ENCODE results near the gene SPEM2. TPM values are rescaled to one million over a fixed set of nuclear protein-coding genes. Genes with fewer than 3 reads are reported as not detected.
A peak's percentile ranks its signal among the peaks of the same experiment; 100 is the strongest.

Gene SPEM2
- polyA plus RNA-seq, 1 donor = not detected

DNA sequence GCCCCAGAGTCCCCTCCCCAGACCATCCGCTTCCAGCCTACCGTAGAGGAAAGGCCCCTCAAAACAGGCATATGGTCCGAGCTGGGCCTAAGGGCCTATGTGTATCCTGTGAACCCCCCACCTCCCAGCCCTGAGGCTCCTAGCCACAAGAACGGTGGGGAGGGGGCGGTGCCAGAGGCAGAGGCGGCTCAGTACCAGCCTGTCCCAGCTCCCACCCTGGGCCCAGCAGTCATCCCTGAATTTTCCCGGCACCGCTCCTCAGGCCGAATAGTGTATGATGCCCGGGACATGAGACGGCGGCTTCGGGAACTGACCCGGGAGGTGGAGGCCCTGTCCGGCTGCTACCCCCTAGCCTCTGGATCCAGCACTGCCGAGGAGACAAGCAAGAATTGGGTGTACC, 4.2 kb upstream of the SPEM2 start:
- DNase-seq = no peak

DNA sequence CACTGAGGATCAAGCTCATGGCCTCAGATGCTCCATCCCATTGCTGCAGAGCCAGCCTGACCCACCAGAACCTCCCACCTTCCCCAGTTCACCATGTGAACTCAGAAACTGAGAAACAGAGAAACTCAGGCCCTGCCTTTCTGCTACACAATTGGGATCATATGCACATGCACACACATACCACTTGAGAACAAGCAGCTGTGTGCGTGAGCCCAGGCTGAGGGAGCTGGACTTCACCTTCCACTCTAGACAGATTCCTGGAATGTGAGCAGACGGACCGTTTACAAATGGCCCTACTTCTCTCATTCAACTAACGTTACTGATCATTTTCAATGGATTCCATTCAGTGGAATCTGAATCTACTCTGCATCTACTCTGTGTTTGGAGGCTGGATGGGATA, 1.7 kb upstream of the SPEM2 start:
- no peak for DNase-seq

DNA sequence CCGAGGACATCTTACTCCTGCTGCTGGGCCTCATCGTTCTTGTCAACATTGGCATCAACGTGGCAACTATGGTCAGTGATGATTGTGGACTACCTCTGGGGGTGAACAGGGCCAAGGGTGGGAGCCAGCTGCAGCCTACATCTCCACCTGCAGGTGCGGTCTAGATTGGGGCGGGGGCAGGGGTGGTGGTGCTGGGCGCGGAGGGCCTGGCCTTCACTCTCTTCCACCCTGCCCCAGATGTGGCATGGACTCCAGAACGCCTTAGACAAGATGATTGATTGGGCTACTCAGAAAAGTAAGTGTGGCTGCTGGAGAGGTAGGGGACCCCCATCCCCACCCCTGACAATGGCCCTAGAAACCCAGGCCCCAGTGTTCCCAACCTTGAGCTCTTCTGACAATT, 340 bp downstream of the SPEM2 start:
- no peak for DNase-seq

DNA sequence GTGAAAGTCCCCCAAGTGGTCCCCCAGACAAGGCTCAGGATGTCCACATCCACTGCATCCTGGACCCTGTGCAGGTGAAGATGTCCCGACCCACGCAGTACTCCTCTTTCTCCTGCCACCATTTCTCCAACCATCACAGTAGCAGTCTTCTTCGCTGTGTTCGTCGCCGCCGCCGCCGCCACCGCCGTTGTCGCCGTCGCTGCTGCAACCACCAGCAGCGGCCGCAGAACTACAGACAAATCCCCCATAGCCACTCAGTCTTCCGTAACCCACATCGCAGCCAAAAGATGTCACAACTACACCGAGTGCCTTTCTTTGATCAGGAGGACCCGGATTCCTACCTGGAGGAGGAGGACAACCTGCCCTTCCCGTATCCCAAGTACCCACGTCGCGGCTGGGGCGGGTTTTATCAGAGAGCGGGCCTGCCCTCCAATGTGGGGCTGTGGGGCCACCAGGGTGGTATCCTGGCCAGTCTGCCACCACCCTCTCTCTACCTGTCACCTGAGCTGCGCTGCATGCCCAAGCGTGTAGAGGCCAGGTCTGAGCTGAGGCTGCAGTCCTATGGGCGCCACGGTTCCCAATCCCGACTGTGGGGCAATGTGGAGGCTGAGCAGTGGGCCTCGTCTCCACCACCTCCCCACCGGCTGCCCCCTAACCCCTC, 917 bp downstream of the SPEM2 start:
- no peak for DNase-seq

DNA sequence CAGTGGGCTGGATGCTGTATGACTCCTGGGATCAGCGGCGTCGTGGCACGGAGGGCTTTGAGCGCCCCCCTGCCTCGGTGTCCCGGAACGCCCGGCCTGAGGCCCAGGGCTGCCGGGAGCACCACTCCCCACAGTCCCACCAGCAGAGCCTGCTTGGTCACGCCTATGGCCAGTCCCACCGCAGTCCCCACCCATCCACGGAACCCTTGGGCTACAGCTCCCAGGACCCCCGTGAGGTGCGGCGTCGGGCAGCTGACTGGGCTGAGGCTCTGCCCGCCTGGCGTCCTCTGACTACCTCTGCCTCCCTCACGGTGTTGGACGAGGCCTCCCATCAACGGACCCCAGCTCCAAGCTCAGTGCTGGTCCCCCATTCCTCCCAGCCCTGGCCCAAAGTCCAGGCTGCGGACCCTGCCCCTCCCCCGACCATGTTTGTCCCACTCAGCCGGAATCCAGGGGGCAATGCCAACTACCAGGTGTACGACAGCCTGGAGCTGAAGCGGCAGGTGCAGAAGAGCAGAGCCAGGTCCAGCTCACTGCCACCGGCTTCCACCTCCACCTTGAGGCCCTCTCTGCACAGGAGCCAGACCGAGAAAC, 1.6 kb downstream of the SPEM2 start:
- DNase-seq = no peak

DNA sequence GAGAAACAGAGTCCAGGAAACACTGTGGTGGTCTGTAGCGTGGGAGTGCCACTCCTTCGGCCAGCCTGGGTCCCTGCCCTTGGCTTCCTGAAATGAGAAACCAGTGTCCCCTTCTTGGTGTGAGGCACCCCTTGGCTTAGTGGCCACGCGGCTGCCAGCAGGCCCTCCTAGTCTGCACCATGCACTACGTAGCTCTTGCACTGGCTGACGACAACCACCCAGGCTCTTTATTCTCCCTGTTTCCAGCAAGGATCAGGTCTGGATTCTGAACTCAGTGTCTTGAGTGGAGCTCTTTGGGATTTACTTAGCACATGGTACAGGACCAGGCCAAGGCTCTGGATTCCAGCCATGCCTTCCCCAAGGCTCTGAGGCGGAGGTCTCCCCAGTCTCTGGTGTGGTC, 2.1 kb downstream of the SPEM2 start:
- DNase-seq = no peak

DNA sequence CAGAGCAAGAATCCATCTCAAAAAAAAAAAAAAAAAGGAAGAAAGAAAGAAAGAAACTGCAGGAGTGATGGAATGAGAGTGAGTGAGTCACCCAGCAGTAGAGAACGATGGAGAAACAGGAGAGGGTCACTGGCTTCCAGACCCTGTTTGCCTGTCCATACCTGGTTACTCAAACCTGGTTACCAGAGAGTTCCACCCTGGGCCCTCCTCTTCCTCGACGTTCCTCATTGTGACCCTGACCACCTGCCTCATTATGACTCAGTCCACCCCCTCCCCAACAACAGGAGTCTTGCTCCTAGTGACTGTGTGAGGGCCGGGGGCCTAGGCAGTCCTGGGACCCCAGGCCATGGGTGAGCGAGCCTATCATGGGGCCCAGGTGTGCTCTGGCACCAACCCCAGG, 3.1 kb downstream of the SPEM2 start, which contains the start of gene SPEM3:
TSS of gene SPEM3 (plus strand) at position 301 of the 400 bp plus-strand sequence. CDS start at position 347, 46 bp downstream.
- DNase-seq = no peak

DNA sequence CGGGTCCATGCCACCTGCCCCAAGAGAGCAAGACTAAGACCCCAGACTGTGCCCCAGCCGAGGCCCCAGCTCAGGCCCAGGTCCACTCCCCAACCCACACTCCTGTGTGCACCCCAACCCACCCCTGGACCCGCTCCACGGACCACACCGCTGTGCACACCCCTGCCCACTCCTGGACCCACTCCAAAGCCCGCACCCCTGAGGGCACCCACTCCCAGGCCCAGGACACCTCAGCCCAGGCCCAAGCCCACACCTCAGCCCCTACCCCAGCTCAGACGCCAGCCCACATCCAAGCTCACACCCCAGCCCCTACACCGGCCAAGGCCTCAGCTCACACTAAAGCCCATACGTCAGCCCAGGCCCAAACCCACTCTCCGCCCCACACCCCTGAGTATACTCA, 4.3 kb downstream of the SPEM2 start:
- DNase-seq = no peak

DNA sequence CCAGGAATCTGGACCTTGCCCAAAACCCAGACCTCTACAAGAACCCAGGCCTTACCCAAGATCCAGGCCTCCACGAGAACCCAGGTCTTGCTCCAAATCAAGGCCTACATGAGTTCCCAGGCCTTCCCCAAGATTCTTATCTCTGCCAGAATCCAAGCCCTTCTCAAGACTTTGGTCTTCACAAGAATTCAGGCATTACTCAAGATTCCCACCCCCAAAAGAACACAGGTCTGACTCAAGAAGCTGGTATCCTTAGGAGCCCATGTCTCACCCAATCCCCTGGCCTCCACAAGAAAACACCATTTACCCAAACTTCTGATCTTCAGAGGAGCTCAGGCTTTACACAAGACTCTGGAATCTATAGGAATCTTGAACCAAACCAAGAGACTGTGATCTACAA, 5.8 kb downstream of the SPEM2 start:
- no peak for DNase-seq

DNA sequence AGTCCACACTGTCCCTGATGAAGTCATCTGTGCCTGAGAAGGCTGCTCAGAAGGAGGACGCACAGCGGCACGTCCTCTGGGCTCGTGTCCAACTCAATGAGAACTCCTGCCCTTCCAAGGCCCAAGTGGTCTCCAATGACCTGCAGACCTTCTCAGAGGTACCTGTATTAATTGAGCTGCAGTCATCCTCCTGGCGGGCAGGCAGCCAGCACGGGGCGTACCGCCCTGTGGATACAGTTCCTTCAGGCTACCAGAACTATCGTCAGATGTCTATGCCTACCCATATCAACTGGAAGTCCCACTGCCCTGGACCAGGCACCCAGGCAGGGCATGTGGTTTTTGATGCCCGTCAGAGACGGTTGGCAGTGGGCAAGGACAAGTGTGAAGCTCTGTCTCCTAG, 6.9 kb downstream of the SPEM2 start:
- DNase-seq = no peak

DNA sequence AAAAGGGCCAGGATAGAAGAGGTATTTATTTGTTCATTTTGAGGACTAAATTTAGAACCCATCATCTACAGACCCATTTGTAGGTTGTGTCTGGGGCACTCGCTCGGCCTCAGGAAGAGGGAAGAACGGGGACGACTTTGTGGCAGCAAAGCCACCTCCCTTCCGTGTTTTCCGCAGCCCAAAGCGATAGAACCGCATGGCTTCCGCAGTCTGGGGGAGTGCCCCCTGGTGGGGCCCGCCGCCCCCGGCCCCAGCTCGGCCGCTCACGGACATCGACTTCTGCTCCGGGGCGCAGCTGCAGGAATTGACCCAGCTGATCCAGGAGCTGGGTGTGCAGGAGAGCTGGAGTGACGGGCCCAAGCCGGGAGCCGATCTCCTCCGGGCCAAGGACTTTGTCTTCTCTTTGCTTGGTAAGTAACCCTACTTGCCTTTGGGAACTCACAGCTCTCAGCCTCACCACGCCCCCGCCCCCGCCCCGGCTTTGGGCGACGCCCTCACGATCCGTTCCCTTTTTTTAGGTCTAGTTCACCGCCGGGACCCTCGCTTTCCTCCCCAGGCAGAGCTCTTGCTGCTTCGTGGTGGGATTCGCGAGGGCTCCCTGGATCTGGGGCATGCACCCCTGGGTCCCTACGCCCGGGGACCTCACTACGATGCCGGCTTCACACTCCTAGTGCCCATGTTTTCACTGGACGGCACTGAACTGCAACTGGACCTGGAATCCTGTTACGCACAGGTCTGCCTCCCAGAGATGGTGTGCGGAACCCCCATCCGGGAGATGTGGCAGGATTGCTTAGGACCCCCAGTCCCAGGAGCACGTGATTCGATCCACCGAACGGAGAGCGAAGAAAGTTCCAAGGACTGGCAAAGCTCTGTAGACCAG, 10.5 kb downstream of the SPEM2 start:
- no peak for DNase-seq

DNA sequence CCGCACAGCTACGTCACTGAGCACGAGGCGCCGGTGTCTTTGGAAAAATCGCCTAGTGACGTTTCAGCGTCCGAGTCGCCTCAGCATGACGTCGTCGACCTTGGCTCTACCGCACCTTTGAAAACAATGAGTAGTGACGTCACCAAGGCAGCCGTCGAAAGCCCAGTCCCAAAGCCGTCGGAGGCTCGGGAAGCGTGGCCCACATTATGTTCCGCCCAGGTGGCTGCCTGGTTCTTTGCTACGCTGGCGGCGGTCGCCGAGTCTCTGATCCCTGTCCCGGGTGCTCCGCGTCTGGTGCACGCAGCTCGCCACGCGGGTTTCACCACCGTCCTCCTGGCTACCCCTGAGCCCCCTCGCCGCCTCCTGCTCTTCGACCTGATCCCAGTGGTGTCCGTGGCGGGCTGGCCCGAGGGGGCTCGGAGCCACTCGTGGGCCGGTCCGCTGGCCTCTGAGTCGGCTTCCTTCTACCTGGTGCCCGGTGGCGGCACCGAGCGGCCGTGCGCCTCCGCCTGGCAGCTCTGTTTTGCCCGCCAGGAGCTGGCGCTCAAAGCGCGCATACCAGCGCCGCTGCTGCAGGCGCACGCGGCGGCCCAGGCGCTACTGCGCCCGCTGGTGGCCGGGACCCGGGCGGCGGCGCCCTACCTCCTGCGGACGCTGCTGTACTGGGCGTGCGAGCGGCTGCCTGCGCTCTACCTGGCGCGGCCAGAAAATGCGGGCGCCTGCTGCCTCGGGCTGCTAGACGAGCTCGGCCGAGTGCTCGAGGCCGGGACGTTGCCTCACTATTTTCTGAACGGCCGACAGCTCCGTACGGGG, 11.3 kb downstream of the SPEM2 start:
- peak; percentile 79 for DNase-seq

DNA sequence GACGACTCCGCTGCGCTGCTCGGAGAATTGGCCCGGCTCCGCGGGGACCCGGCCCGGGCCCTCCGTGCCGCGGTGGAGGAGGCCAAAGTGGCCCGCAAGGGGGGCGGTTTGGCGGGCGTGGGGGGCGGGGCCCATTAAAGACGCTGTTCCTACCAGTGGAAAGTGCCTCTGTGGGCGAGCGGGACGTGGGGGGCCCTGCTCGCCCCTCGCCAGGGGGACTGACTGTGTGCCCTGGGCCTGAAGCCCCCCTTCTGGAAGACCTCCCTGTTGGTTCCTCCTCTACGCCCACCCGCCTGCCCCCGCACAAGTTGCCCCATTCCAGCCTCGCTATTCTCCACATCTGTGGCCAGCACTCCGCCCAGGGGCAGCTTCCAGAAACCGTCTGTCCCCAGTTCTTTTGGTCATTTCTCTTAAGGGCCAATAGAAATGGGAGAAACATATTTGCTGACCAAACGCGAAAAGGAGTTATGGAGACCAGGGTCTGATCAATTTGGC, 12.0 kb downstream of the SPEM2 start:
- no peak for DNase-seq

DNA sequence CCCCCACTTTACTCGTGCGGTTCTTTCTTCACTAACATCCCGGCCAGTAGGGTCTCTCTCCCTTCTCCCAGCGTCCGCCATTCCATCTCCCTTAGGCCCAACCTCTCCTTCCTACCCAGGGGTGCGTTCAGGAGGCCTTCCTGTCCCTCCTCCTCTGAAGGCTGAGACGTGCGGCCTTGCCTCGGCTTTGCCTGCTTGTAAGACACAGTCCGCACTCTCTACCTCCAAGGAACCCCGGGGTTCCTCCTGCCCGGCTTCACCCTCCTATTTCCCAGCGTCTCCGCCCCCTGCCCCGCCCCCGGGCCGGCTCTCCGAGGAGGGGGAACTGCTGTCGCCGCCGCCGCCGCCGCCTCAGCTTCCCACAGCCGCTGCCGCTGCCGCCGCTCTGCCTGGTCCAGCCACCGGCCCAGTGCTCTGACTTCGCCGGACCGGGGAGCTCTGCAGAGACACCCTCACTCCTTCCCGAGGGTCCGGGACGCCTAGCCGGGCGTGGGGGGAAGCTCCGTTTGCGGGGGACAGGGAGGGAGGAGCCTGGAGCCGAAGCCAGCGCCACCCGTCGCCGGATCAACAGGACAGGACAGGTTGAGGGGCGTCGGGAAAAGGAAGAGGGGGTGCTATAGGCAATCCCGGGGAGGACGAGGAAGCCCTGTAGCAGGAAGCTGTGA, 12.7 kb downstream of the SPEM2 start:
- no peak for DNase-seq

DNA sequence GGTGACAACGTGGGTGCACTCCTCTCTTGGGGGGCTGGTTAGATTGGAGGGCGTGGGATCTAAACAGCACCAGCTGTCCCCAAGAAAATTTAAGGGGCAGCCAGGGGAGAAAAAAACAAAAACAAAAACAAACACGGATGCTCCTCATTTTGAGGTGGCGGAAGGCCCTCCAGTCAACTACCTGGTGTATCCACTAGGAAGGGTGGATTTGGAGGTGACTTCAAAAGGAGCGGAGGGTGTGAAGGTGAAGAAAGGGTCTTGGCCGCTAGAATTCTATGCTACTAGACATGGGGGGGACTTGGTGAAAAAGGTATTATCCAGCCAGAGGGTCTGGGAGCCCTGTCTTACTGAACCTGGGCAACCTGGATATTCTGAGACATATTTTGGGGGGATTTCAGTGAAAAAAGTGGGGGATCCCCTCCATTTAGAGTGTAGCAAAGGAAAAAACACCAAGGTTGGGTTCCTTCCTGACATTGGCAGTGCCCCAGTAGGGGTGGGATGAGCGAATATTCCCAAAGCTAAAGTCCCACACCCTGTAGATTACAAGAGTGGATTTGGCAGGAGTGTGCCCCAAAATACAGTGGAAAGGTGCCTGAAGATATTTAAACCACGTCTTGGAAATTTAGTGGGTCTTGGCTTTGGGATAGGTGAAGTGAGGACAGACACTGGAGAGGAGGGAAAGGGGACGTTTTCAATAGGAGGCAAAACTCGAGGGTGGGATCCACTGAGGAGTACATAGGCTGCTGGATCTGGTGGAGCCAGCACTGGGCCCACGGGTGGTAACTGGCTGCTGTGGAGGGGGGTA, 13.4 kb downstream of the SPEM2 start:
- DNase-seq = no peak

DNA sequence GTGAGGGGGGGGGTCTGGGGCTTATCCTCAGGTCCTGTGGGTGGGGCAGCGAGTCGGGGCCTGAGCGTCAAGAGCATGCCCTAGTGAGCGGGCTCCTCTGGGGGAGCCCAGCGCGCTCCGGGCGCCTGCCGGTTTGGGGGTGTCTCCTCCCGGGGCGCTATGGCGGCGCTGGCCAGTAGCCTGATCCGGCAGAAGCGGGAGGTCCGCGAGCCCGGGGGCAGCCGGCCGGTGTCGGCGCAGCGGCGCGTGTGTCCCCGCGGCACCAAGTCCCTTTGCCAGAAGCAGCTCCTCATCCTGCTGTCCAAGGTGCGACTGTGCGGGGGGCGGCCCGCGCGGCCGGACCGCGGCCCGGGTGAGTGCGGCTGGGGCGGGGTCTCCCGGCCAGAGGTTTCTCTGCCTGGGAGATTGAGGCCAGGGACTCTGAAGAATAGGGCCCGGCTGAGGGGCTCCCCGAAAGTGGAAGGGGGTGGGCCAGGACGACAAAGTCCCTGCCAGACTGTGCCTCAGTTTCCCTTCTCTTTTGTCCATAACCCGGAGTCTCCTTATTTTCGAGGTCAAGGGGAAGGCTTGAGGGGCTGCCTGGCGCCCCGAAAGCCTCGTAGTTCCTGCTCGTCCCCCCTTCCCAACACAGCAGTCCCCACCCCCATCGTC, 14.2 kb downstream of the SPEM2 start, which contains the start of gene FGF11:
TSS of gene FGF11 (plus strand) at position 51 of the 651 bp plus-strand sequence. CDS start at position 160, 109 bp downstream.
- DNase-seq = no peak

DNA sequence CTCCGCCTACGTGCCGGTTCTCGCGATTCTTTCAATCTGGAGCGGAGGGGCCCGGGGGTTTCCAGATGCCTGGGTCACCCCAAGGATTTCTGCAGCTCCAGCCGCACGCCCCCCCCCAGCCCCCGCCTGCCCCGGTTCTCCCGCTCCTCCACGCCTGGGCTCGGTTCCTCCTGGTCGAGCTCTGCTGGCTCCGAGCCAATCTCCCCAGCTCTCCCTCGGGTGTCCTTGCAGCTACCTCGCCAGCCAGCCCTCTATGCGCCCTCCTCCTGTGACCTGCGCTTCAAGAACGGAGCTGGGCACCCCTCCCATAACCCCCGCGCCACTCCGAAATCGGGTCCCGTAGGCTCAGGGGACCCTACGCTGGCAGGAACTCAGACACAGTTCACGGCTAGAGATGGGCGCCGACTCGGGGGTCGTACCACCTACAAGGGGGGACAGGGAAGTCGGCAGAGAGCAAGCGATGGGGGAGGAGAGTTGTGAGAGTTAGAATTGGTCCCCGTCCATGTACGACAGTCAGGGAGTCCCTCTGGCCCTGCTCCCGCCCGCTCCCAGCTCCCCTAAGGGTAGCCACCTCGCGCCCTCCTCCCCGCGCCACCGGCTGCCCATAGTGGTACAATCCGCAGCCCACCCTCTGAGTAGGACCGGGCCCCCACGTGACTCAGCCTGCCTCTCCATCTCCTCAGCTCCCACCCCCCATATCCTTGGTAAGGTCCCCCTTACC, 14.9 kb downstream of the SPEM2 start:
- no peak for DNase-seq

DNA sequence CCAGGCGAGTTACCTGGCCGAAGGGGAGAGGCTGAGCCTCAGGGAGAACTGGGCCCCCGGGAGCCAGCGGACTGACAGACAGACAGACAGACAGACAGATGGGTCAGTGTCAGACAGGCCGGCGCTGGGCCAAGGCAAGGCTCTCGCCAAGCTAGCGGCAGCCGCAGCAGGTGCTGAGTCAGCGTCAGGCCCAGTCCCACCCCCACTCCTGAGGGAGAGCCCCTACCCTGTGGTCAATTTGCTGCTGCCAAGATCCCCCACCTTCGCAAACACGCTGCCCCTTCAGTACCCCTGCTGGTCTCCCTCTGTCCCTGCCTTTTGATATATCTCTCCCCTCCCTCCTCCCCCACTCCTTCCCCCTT, 15.4 kb downstream of the SPEM2 start:
- no peak for DNase-seq

DNA sequence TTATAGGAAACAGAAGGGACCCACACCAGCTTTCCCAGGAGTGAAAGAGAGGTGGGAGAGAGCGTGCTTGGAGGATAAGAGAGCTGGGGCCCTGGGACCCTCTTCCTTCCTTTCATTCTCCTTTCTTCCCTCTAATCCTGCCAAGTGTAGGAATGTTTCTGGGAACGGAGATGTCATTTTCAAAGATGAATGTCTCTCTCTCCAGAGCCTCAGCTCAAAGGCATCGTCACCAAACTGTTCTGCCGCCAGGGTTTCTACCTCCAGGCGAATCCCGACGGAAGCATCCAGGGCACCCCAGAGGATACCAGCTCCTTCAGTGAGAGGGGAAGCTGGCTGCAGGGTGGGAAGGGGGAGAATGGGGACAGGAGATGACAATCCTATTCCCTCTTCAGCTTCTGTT, 15.8 kb downstream of the SPEM2 start:
- no peak for DNase-seq
